Measurements from ENCODE around the gene TUT7. TPM values are rescaled to one million over a fixed set of nuclear protein-coding genes. Genes with fewer than 3 reads are reported as not detected.

The TUT7 gene
- total and polyA plus RNA-seq, 7 donors: 11.6 to 59.0 (median 39.2) TPM

GRCh38 chr9:86262492-86262891, 91.7 kb downstream of the TUT7 start:
- Histone ChIP-seq H3K9me3 (no peaks in the 10 kb centered on the region), H3K4me3 (no peak overlapping the region)
- intact Hi-C loops (cut with DNase I): no loop called here

GRCh38 chr9:86259557-86259956, 94.7 kb downstream of the TUT7 start, which contains the start of gene C9orf153:
TSS of gene C9orf153 (minus strand) at chr9:86259657. CDS start at chr9:86229603, 30,054 bp downstream.
- WGBS, 2 donors: 94% methylated on average over 8 of the region's 8 CpGs
- peaks cover 0 to 20% (median 15%) of the 10 kb centered on the region in 4 donors for H3K36me3 ChIP-seq
- TF ChIP-seq EP300 (IDR thresholded peaks at IDR 0.05): no peak
- TF ChIP-seq POLR2AphosphoS5 (IDR thresholded peaks at IDR 0.05): no peak
- TF ChIP-seq POLR2A (IDR thresholded peaks at IDR 0.05): no peak
- TF ChIP-seq CTCF (IDR thresholded peaks at IDR 0.05): no peak
- no peak within 1 kb of the TSS for H3K27ac ChIP-seq
- no peaks in the 10 kb centered on the region for H3K27me3 ChIP-seq
- H3K4me3 ChIP-seq: no peak within 1 kb of the TSS
- H3K9me3 ChIP-seq: no peaks in the 10 kb centered on the region
- no peaks in the 10 kb centered on the region for H3K4me1 ChIP-seq
- intact Hi-C loops (cut with DNase I): no loop called here
- no peak for DNase-seq

More at GRCh38 chr9:86262492-86262891, 91.7 kb downstream of the TUT7 start:
- Histone ChIP-seq H3K27ac (no peak overlapping the region), H3K27me3 (no peaks in the 10 kb centered on the region), H3K4me1 (no peaks in the 10 kb centered on the region), H3K36me3 (peaks cover 0 to 24% (median 15%) of the 10 kb centered on the region in 4 donors)
- WGBS, 2 donors: 93 to 94% methylated on average over 4 of the region's 4 CpGs
- TF ChIP-seq EP300 (IDR thresholded peaks at IDR 0.05) (no peak), CTCF (IDR thresholded peaks at IDR 0.05) (no peak), POLR2A (IDR thresholded peaks at IDR 0.05) (no peak), POLR2AphosphoS5 (IDR thresholded peaks at IDR 0.05) (no peak)
- no peak for DNase-seq

GRCh38 chr9:86257391-86257790, 96.8 kb downstream of the TUT7 start:
- intact Hi-C loops (cut with DNase I): no loop called here
- H3K4me1 ChIP-seq: no peaks in the 10 kb centered on the region
- TF ChIP-seq CTCF (IDR thresholded peaks at IDR 0.05) (no peak), EP300 (IDR thresholded peaks at IDR 0.05) (no peak), POLR2AphosphoS5 (IDR thresholded peaks at IDR 0.05) (no peak), POLR2A (IDR thresholded peaks at IDR 0.05) (no peak)
- DNase-seq: no peak
- H3K4me3 ChIP-seq: no peak overlapping the region
- H3K9me3 ChIP-seq: peaks cover 0 to 7% (median 0%) of the 10 kb centered on the region in 4 donors
- no peaks in the 10 kb centered on the region for H3K27me3 ChIP-seq
- no peak overlapping the region for H3K27ac ChIP-seq
- WGBS, 2 donors: 89 to 94% methylated on average over 2 of the region's 2 CpGs
- peaks cover 0 to 2% (median under 1%) of the 10 kb centered on the region in 4 donors for H3K36me3 ChIP-seq

GRCh38 chr9:86256653-86257052, 97.6 kb downstream of the TUT7 start:
- no peak for DNase-seq
- TF ChIP-seq CTCF (IDR thresholded peaks at IDR 0.05) (no peak), POLR2AphosphoS5 (IDR thresholded peaks at IDR 0.05) (no peak), POLR2A (IDR thresholded peaks at IDR 0.05) (no peak), EP300 (IDR thresholded peaks at IDR 0.05) (no peak)
- Histone ChIP-seq H3K9me3 (peaks cover 0 to 12% (median 0%) of the 10 kb centered on the region in 4 donors), H3K4me3 (no peak overlapping the region), H3K27ac (no peak overlapping the region), H3K27me3 (no peaks in the 10 kb centered on the region), H3K4me1 (no peaks in the 10 kb centered on the region), H3K36me3 (no peaks in the 10 kb centered on the region)
- 93% methylated on average over 3 of the region's 3 CpGs for WGBS, 2 donors
- intact Hi-C loops (cut with DNase I): no loop called here

- H3K4me3 ChIP-seq: no peak overlapping the region
- intact Hi-C loops (cut with DNase I): no loop called here
- H3K4me1 ChIP-seq: no peaks in the 10 kb centered on the region
- H3K27ac ChIP-seq: no peak overlapping the region
- H3K27me3 ChIP-seq: no peaks in the 10 kb centered on the region
- H3K36me3 ChIP-seq: no peaks in the 10 kb centered on the region
- H3K9me3 ChIP-seq: peaks cover 0 to 12% (median 0%) of the 10 kb centered on the region in 4 donors
- DNase-seq: no peak
- 94 to 98% methylated on average over 3 of the region's 3 CpGs for WGBS, 2 donors
- TF ChIP-seq EP300 (IDR thresholded peaks at IDR 0.05) (no peak), POLR2A (IDR thresholded peaks at IDR 0.05) (no peak), POLR2AphosphoS5 (IDR thresholded peaks at IDR 0.05) (no peak), CTCF (IDR thresholded peaks at IDR 0.05) (no peak)
Measured at GRCh38 chr9:86253577-86253976, 100.6 kb downstream of the TUT7 start.
